Coronary artery (tissue), 2 donors: ENCODE results near the gene DHRS11.

Source experiments
- DNase-seq: peaks from one replicate; pipeline ENCODE4 v3.0.0-alpha.2; 2017; ENCODE audit warnings: low spot score
- H3K27ac ChIP-seq, 2 donors: fragments of 200-600 bp; sonication (generic); one replicate each; pipeline ENCODE4 v1.5.1; 2016 to 2019
- H3K4me3 ChIP-seq: fragments of 200-600 bp; sonication (generic); 2 replicates; pipeline ENCODE4 v1.5.1; 2016; ENCODE audit warnings: mild to moderate bottlenecking, moderate library complexity
- CTCF ChIP-seq: fragments of 200-600 bp; sonication (generic); IDR thresholded peaks from one replicate; pipeline ENCODE4 v1.5.1; 2019; ENCODE audit warnings: antibody characterized with exemption

The DHRS11 gene

GRCh38 chr17:36641331-36641876 lies 49.7 kb downstream of the DHRS11 start:
- no peak overlapping the region for H3K27ac ChIP-seq
- H3K4me3 ChIP-seq = peak overlapping the region; percentile 71
- no peak for DNase-seq

GRCh38 chr17:36641877-36642845 lies 50.5 kb downstream of the DHRS11 start:
- DNase-seq = no peak
- Histone ChIP-seq H3K27ac (no peak overlapping the region), H3K4me3 (peak overlapping the region; percentile 71)
- TF ChIP-seq CTCF = no peak

More at GRCh38 chr17:36641331-36641876, 49.7 kb downstream of the DHRS11 start:
- no peak for TF ChIP-seq CTCF

GRCh38 chr17:36643086-36643685 lies 51.5 kb downstream of the DHRS11 start:
- DNase-seq = no peak
- H3K4me3 ChIP-seq = no peak overlapping the region
- H3K27ac ChIP-seq = no peak overlapping the region
- TF ChIP-seq CTCF = no peak

GRCh38 chr17:36645422-36645821 lies 53.7 kb downstream of the DHRS11 start:
- H3K4me3 ChIP-seq = no peak overlapping the region
- H3K27ac ChIP-seq = no peak overlapping the region
- no peak for DNase-seq
- TF ChIP-seq CTCF = no peak

- Histone ChIP-seq H3K4me3 (no peak overlapping the region), H3K27ac (no peak overlapping the region)
- DNase-seq = no peak
- TF ChIP-seq CTCF = no peak
Measured at GRCh38 chr17:36647636-36648035, 56.0 kb downstream of the DHRS11 start.

- TF ChIP-seq CTCF = no peak
- H3K4me3 ChIP-seq = no peak overlapping the region
- no peak overlapping the region for H3K27ac ChIP-seq
- no peak for DNase-seq
Measured at GRCh38 chr17:36650096-36650775, 58.6 kb downstream of the DHRS11 start.
